ENCODE results near the gene DEPDC1B.

Gene DEPDC1B

GRCh38 chr5:60584304-60584703 lies 115.7 kb downstream of the DEPDC1B start:
- Histone ChIP-seq H3F3A (ENCODE audit: low read depth) (no peaks in the 10 kb centered on the region), H3K4me3 (ENCODE audit: low read length, poor library complexity, severe bottlenecking) (no peak overlapping the region), H3K27me3 (ENCODE audit: insufficient read depth, low read length, poor library complexity, severe bottlenecking) (no peaks in the 10 kb centered on the region), H3K9ac (ENCODE audit: low read depth, low read length, poor library complexity, severe bottlenecking) (no peak overlapping the region), H4K20me1 (ENCODE audit: insufficient read depth, low read length, poor library complexity, severe bottlenecking) (no peaks in the 10 kb centered on the region), H2AFZ (ENCODE audit: low read length) (no peak overlapping the region), H3K9me2 (replicated peaks; ENCODE audit: low read depth, low read length) (no peaks in the 10 kb centered on the region), H3K9me3 (ENCODE audit: insufficient read depth, low read depth, low read length) (no peaks in the 10 kb centered on the region), H3K79me2 (ENCODE audit: insufficient read depth, low read length) (no peaks in the 10 kb centered on the region), H3K4me2 (ENCODE audit: low read depth, low read length, poor library complexity, severe bottlenecking) (no peak overlapping the region), H3K36me3 (ENCODE audit: insufficient read depth, low read length) (no peaks in the 10 kb centered on the region; the same call in 1 of the 2 replicates), H3K4me1 (ENCODE audit: insufficient read depth, low read length, poor library complexity, severe bottlenecking) (peaks cover 16% of the 10 kb centered on the region)
- no peak for TF ChIP-seq EZH2phosphoT487 (IDR thresholded peaks at IDR 0.05; ENCODE audit: borderline replicate concordance)
- TF ChIP-seq CTCF (conservative IDR thresholded peaks at IDR 0.05; ENCODE audit: low read length): no peak

GRCh38 chr5:60583616-60584015 lies 116.3 kb downstream of the DEPDC1B start:
- H3K4me2 ChIP-seq (ENCODE audit: low read depth, low read length, poor library complexity, severe bottlenecking): no peak overlapping the region
- TF ChIP-seq EZH2phosphoT487 (IDR thresholded peaks at IDR 0.05; ENCODE audit: borderline replicate concordance): no peak
- TF ChIP-seq CTCF (conservative IDR thresholded peaks at IDR 0.05; ENCODE audit: low read length): no peak
- no peaks in the 10 kb centered on the region for H4K20me1 ChIP-seq (ENCODE audit: insufficient read depth, low read length, poor library complexity, severe bottlenecking)
- H3K36me3 ChIP-seq (ENCODE audit: insufficient read depth, low read length): no peaks in the 10 kb centered on the region; the same call in 1 of the 2 replicates
- no peaks in the 10 kb centered on the region for H3K9me2 ChIP-seq (replicated peaks; ENCODE audit: low read depth, low read length)
- no peaks in the 10 kb centered on the region for H3K9me3 ChIP-seq (ENCODE audit: insufficient read depth, low read depth, low read length)
- H3K27me3 ChIP-seq (ENCODE audit: insufficient read depth, low read length, poor library complexity, severe bottlenecking): no peaks in the 10 kb centered on the region
- H2AFZ ChIP-seq (ENCODE audit: low read length): no peak overlapping the region
- H3K9ac ChIP-seq (ENCODE audit: low read depth, low read length, poor library complexity, severe bottlenecking): no peak overlapping the region
- H3K4me3 ChIP-seq (ENCODE audit: low read length, poor library complexity, severe bottlenecking): no peak overlapping the region
- no peaks in the 10 kb centered on the region; the same call in 1 of the 2 replicates for H3F3A ChIP-seq (ENCODE audit: low read depth)
- H3K4me1 ChIP-seq (ENCODE audit: insufficient read depth, low read length, poor library complexity, severe bottlenecking): peaks cover 23% of the 10 kb centered on the region
- no peaks in the 10 kb centered on the region for H3K79me2 ChIP-seq (ENCODE audit: insufficient read depth, low read length)

GRCh38 chr5:60578315-60578714 lies 121.7 kb downstream of the DEPDC1B start:
- Histone ChIP-seq H3F3A (ENCODE audit: low read depth) (no peaks in the 10 kb centered on the region; the same call in 1 of the 2 replicates), H3K9me3 (ENCODE audit: insufficient read depth, low read depth, low read length) (peaks cover 6% of the 10 kb centered on the region; the same call in 1 of the 2 replicates), H3K36me3 (ENCODE audit: insufficient read depth, low read length) (no peaks in the 10 kb centered on the region), H3K27me3 (ENCODE audit: insufficient read depth, low read length, poor library complexity, severe bottlenecking) (no peaks in the 10 kb centered on the region), H2AFZ (ENCODE audit: low read length) (no peak overlapping the region), H3K4me3 (ENCODE audit: low read length, poor library complexity, severe bottlenecking) (no peak overlapping the region), H3K79me2 (ENCODE audit: insufficient read depth, low read length) (no peaks in the 10 kb centered on the region), H3K4me2 (ENCODE audit: low read depth, low read length, poor library complexity, severe bottlenecking) (no peak overlapping the region), H3K9me2 (replicated peaks; ENCODE audit: low read depth, low read length) (no peaks in the 10 kb centered on the region), H3K4me1 (ENCODE audit: insufficient read depth, low read length, poor library complexity, severe bottlenecking) (peaks cover 35% of the 10 kb centered on the region), H4K20me1 (ENCODE audit: insufficient read depth, low read length, poor library complexity, severe bottlenecking) (no peaks in the 10 kb centered on the region), H3K9ac (ENCODE audit: low read depth, low read length, poor library complexity, severe bottlenecking) (no peak overlapping the region)
- no peak for TF ChIP-seq EZH2phosphoT487 (IDR thresholded peaks at IDR 0.05; ENCODE audit: borderline replicate concordance)
- peak; percentile 28; the same call in 1 of the 2 replicates for TF ChIP-seq CTCF (conservative IDR thresholded peaks at IDR 0.05; ENCODE audit: low read length)

All from Loucy (cell line).